Immature natural killer cell (primary cell): Measurements from ENCODE around the gene IL33. TPM values are rescaled to one million over a fixed set of nuclear protein-coding genes. Genes with fewer than 3 reads are reported as not detected.
A peak's percentile ranks its signal among the peaks of the same experiment; 100 is the strongest.
"Not testable (repeated sequence)": the region's sequence is repeated elsewhere in the genome, so short reads cannot be mapped to it uniquely, and the experiment has no call there.

Source experiments
- DNase-seq, 3 donors: peaks; one replicate each; pipeline ENCODE4 v3.0.0; 2022; ENCODE audit warnings: mixed read lengths in 1 of 3
- H3K27ac Mint-ChIP-seq, 6 donors: one replicate each; pipeline ENCODE4 v1.8.0; 2020; ENCODE audit warnings: mixed read lengths in 6 of 6, mild to moderate bottlenecking in 5 of 6, inconsistent platforms in 4 of 6, moderate library complexity in 3 of 6
- H3K27me3 Mint-ChIP-seq, 3 donors: one replicate each; pipeline ENCODE4 v1.8.0; 2020 to 2021; ENCODE audit warnings: low read depth in 3 of 3, mild to moderate bottlenecking in 3 of 3, mixed read lengths in 3 of 3, moderate library complexity in 3 of 3, inconsistent platforms in 1 of 3
- H3K36me3 Mint-ChIP-seq, 3 donors: one replicate each; pipeline ENCODE4 v1.8.0; 2020; ENCODE audit warnings: mixed read lengths in 3 of 3, inconsistent platforms in 2 of 3, mild to moderate bottlenecking in 2 of 3
- H3K4me1 Mint-ChIP-seq, 2 donors: one replicate each; pipeline ENCODE4 v1.8.0; 2020; ENCODE audit warnings: inconsistent platforms in 2 of 2, mild to moderate bottlenecking in 2 of 2, mixed read lengths in 2 of 2, moderate library complexity in 1 of 2
- H3K4me3 Mint-ChIP-seq, 5 donors: one replicate each; pipeline ENCODE4 v1.8.0; 2020; ENCODE audit warnings: mild to moderate bottlenecking in 5 of 5, mixed read lengths in 5 of 5, inconsistent platforms in 3 of 5, moderate library complexity in 3 of 5
- H3K9me3 Mint-ChIP-seq, 6 donors: one replicate each; pipeline ENCODE4 v1.8.0; 2020; ENCODE audit warnings: mild to moderate bottlenecking in 6 of 6, mixed read lengths in 6 of 6, inconsistent platforms in 4 of 6, moderate library complexity in 3 of 6
- polyA plus RNA-seq, 3 donors: library from polyadenylated mRNA; unstranded; fragments of 300-500 nt; fragmentation: Illumina TruSeq; gene quantifications; one replicate each; pipeline ENCODE4 v1.2.3, GENCODE V29; 2021

Gene IL33
- not detected for polyA plus RNA-seq

GRCh38 chr9:6215562-6215961, at the start of gene IL33:
IL33 (plus strand) TSS chr9:6215807; CDS start chr9:6241695, 25,888 bp downstream.
- DNase-seq = no peak
- H3K9me3 Mint-ChIP-seq = peaks cover 0 to 8% (median 5%) of the 10 kb centered on the region in 6 donors
- H3K4me3 Mint-ChIP-seq = no peak within 1 kb of the TSS
- no peaks in the 10 kb centered on the region for H3K36me3 Mint-ChIP-seq
- H3K27me3 Mint-ChIP-seq = peaks cover 4 to 18% (median 5%) of the 10 kb centered on the region in 3 donors
- H3K27ac Mint-ChIP-seq = no peak within 1 kb of the TSS
- no peaks in the 10 kb centered on the region for H3K4me1 Mint-ChIP-seq

- Mint-ChIP-seq H3K4me1 (no peaks in the 10 kb centered on the region), H3K9me3 (peaks cover 2 to 29% (median 17%) of the 10 kb centered on the region in 6 donors), H3K36me3 (peaks cover 5 to 11% (median 6%) of the 10 kb centered on the region in 3 donors), H3K27ac (no peak overlapping the region), H3K27me3 (peaks cover 0 to 8% (median 0%) of the 10 kb centered on the region in 3 donors), H3K4me3 (no peak overlapping the region)
- no peak for DNase-seq
Observed at GRCh38 chr9:6171667-6172066, 43.9 kb upstream of the IL33 start.

GRCh38 chr9:6173914-6174313, 41.7 kb upstream of the IL33 start:
- H3K4me3 Mint-ChIP-seq = no peak overlapping the region

GRCh38 chr9:6182549-6183226, 32.9 kb upstream of the IL33 start:
- not testable (repeated sequence) for H3K4me1 Mint-ChIP-seq, H3K27ac Mint-ChIP-seq, DNase-seq, H3K4me3 Mint-ChIP-seq, H3K27me3 Mint-ChIP-seq, H3K9me3 Mint-ChIP-seq, H3K36me3 Mint-ChIP-seq

More at GRCh38 chr9:6173914-6174313, 41.7 kb upstream of the IL33 start:
- Mint-ChIP-seq H3K27ac (no peak overlapping the region), H3K4me1 (no peaks in the 10 kb centered on the region), H3K27me3 (peaks cover 0 to 5% (median 0%) of the 10 kb centered on the region in 3 donors), H3K36me3 (peaks cover 5 to 11% (median 6%) of the 10 kb centered on the region in 3 donors), H3K9me3 (peaks cover 2 to 29% (median 17%) of the 10 kb centered on the region in 6 donors)
- no peak for DNase-seq

- Mint-ChIP-seq H3K4me1 (no peaks in the 10 kb centered on the region), H3K9me3 (no peaks in the 10 kb centered on the region), H3K36me3 (no peaks in the 10 kb centered on the region), H3K27ac (no peak overlapping the region), H3K4me3 (no peak overlapping the region), H3K27me3 (peaks cover 0 to 2% (median 0%) of the 10 kb centered on the region in 3 donors)
- no peak for DNase-seq
Observed at GRCh38 chr9:6183227-6183551, 32.4 kb upstream of the IL33 start.

- Mint-ChIP-seq H3K27me3 (peaks cover 0 to 2% (median 0%) of the 10 kb centered on the region in 3 donors), H3K4me1 (no peaks in the 10 kb centered on the region), H3K36me3 (no peaks in the 10 kb centered on the region)
Observed at GRCh38 chr9:6183627-6184026, 32.0 kb upstream of the IL33 start.

GRCh38 chr9:6184749-6185645, 30.6 kb upstream of the IL33 start:
- H3K4me3 Mint-ChIP-seq = no peak overlapping the region
- peaks cover 0 to 2% (median 0%) of the 10 kb centered on the region in 3 donors for H3K27me3 Mint-ChIP-seq
- H3K4me1 Mint-ChIP-seq = no peaks in the 10 kb centered on the region
- no peak for DNase-seq
- peak overlapping the region in 1 of 6 donors; percentile 11 for H3K27ac Mint-ChIP-seq
- H3K36me3 Mint-ChIP-seq = no peaks in the 10 kb centered on the region
- no peaks in the 10 kb centered on the region for H3K9me3 Mint-ChIP-seq

More at GRCh38 chr9:6183627-6184026, 32.0 kb upstream of the IL33 start:
- no peak for DNase-seq
- H3K4me3 Mint-ChIP-seq = no peak overlapping the region
- H3K27ac Mint-ChIP-seq = no peak overlapping the region
- H3K9me3 Mint-ChIP-seq = no peaks in the 10 kb centered on the region

- Mint-ChIP-seq H3K9me3 (no peaks in the 10 kb centered on the region), H3K4me3 (no peak overlapping the region), H3K36me3 (no peaks in the 10 kb centered on the region), H3K27me3 (peaks cover 0 to 2% (median 2%) of the 10 kb centered on the region in 3 donors), H3K4me1 (no peaks in the 10 kb centered on the region), H3K27ac (peak overlapping the region in 1 of 6 donors; percentile 10)
- DNase-seq = no peak
Observed at GRCh38 chr9:6186691-6187090, 28.9 kb upstream of the IL33 start.

- Mint-ChIP-seq H3K4me1 (no peaks in the 10 kb centered on the region), H3K9me3 (peaks cover 0 to 2% (median 0%) of the 10 kb centered on the region in 6 donors), H3K27me3 (peaks cover 0 to 2% (median 2%) of the 10 kb centered on the region in 3 donors), H3K4me3 (no peak overlapping the region), H3K27ac (no peak overlapping the region), H3K36me3 (no peaks in the 10 kb centered on the region)
- DNase-seq = no peak
Observed at GRCh38 chr9:6187272-6187671, 28.3 kb upstream of the IL33 start.

GRCh38 chr9:6188466-6188865, 27.1 kb upstream of the IL33 start:
- no peaks in the 10 kb centered on the region for H3K36me3 Mint-ChIP-seq
- H3K4me3 Mint-ChIP-seq = no peak overlapping the region
- no peak overlapping the region for H3K27ac Mint-ChIP-seq
- peaks cover 2 to 4% (median 2%) of the 10 kb centered on the region in 3 donors for H3K27me3 Mint-ChIP-seq
- no peaks in the 10 kb centered on the region for H3K4me1 Mint-ChIP-seq
- DNase-seq = no peak
- peaks cover 0 to 2% (median 0%) of the 10 kb centered on the region in 6 donors for H3K9me3 Mint-ChIP-seq

- Mint-ChIP-seq H3K4me1 (no peaks in the 10 kb centered on the region), H3K9me3 (peaks cover 0 to 2% (median 0%) of the 10 kb centered on the region in 6 donors), H3K27ac (no peak overlapping the region), H3K27me3 (peaks cover 2 to 5% (median 4%) of the 10 kb centered on the region in 3 donors), H3K4me3 (no peak overlapping the region), H3K36me3 (no peaks in the 10 kb centered on the region)
- no peak for DNase-seq
Observed at GRCh38 chr9:6188906-6189305, 26.7 kb upstream of the IL33 start.

GRCh38 chr9:6194934-6195333, 20.7 kb upstream of the IL33 start:
- no peak overlapping the region for H3K4me3 Mint-ChIP-seq
- no peaks in the 10 kb centered on the region for H3K36me3 Mint-ChIP-seq
- H3K27ac Mint-ChIP-seq = no peak overlapping the region
- peaks cover 2 to 5% (median 4%) of the 10 kb centered on the region in 3 donors for H3K27me3 Mint-ChIP-seq
- H3K9me3 Mint-ChIP-seq = peaks cover 0 to 2% (median 0%) of the 10 kb centered on the region in 6 donors
- DNase-seq = no peak
- no peaks in the 10 kb centered on the region for H3K4me1 Mint-ChIP-seq

GRCh38 chr9:6195714-6196360, 19.8 kb upstream of the IL33 start:
- no peak for DNase-seq
- Mint-ChIP-seq H3K4me3 (no peak overlapping the region), H3K36me3 (no peaks in the 10 kb centered on the region), H3K27ac (no peak overlapping the region), H3K27me3 (peaks cover 2 to 5% (median 4%) of the 10 kb centered on the region in 3 donors), H3K4me1 (no peaks in the 10 kb centered on the region), H3K9me3 (peaks cover 0 to 2% (median 0%) of the 10 kb centered on the region in 6 donors)

- H3K36me3 Mint-ChIP-seq = no peaks in the 10 kb centered on the region
- no peaks in the 10 kb centered on the region for H3K9me3 Mint-ChIP-seq
- H3K27ac Mint-ChIP-seq = no peak overlapping the region
- peaks cover 2 to 4% (median 3%) of the 10 kb centered on the region in 3 donors for H3K27me3 Mint-ChIP-seq
- DNase-seq = no peak
- no peak overlapping the region for H3K4me3 Mint-ChIP-seq
- H3K4me1 Mint-ChIP-seq = no peaks in the 10 kb centered on the region
Observed at GRCh38 chr9:6197330-6197729, 18.3 kb upstream of the IL33 start.
